ENCODE results near the gene TEKT2. TPM values are rescaled to one million over a fixed set of nuclear protein-coding genes. Genes with fewer than 3 reads are reported as not detected.

TEKT2 gene
- total RNA-seq, result not detected

GRCh38 chr1:36083635-36084496 is at the start of gene TEKT2:
TEKT2 (plus strand) TSS chr1:36084094; CDS start chr1:36084922, 828 bp downstream.
- peaks cover 4% of the 10 kb centered on the region for H3K4me1 Mint-ChIP-seq (ENCODE audit: low read depth)
- peaks cover 38% of the 10 kb centered on the region for H3K27me3 Mint-ChIP-seq (ENCODE audit: low read depth)
- no peak within 1 kb of the TSS for H3K27ac Mint-ChIP-seq
- intact Hi-C loops (cut with micrococcal nuclease), result no loop called here
- CTCF ChIA-PET, result no interaction called here
- no peaks in the 10 kb centered on the region for H3K9me3 Mint-ChIP-seq
- H3K36me3 Mint-ChIP-seq (ENCODE audit: low read depth), result no peaks in the 10 kb centered on the region
- peak; percentile 18 for DNase-seq
- no peak within 1 kb of the TSS for H3K4me3 Mint-ChIP-seq

- CTCF ChIA-PET, result interaction anchor here (1.6 kb wide), 1 partner anchor 11 kb away, joined by 4 read pairs; no protein-coding TSS in a partner anchor
- Mint-ChIP-seq H3K4me1 (ENCODE audit: low read depth) (no peaks in the 10 kb centered on the region), H3K9me3 (no peaks in the 10 kb centered on the region), H3K36me3 (ENCODE audit: low read depth) (peaks cover 12% of the 10 kb centered on the region), H3K27ac (no peak overlapping the region), H3K27me3 (ENCODE audit: low read depth) (no peaks in the 10 kb centered on the region), H3K4me3 (no peak overlapping the region)
- intact Hi-C loops (cut with micrococcal nuclease), result no loop called here
- no peak for DNase-seq
Measured at GRCh38 chr1:36034692-36035091, 49.2 kb upstream of the TEKT2 start.

- DNase-seq, result no peak
- no peak overlapping the region for H3K27ac Mint-ChIP-seq
- H3K4me3 Mint-ChIP-seq, result no peak overlapping the region
- intact Hi-C loops (cut with micrococcal nuclease), result no loop called here
- peaks cover 15% of the 10 kb centered on the region for H3K36me3 Mint-ChIP-seq (ENCODE audit: low read depth)
- CTCF ChIA-PET, result interaction anchor here (1.6 kb wide), 1 partner anchor 11 kb away, joined by 4 read pairs; no protein-coding TSS in a partner anchor
- no peaks in the 10 kb centered on the region for H3K4me1 Mint-ChIP-seq (ENCODE audit: low read depth)
- no peaks in the 10 kb centered on the region for H3K27me3 Mint-ChIP-seq (ENCODE audit: low read depth)
- no peaks in the 10 kb centered on the region for H3K9me3 Mint-ChIP-seq
Measured at GRCh38 chr1:36035154-36035553, 48.7 kb upstream of the TEKT2 start.

GRCh38 chr1:36040238-36040637 is 43.7 kb upstream of the TEKT2 start:
- Mint-ChIP-seq H3K36me3 (ENCODE audit: low read depth) (peaks cover 23% of the 10 kb centered on the region), H3K4me1 (ENCODE audit: low read depth) (no peaks in the 10 kb centered on the region), H3K4me3 (no peak overlapping the region), H3K9me3 (no peaks in the 10 kb centered on the region), H3K27me3 (ENCODE audit: low read depth) (no peaks in the 10 kb centered on the region), H3K27ac (no peak overlapping the region)
- DNase-seq, result no peak
- CTCF ChIA-PET, result no interaction called here
- intact Hi-C loops (cut with micrococcal nuclease), result no loop called here

- H3K27me3 Mint-ChIP-seq (ENCODE audit: low read depth), result no peaks in the 10 kb centered on the region
- peaks cover 1% of the 10 kb centered on the region for H3K9me3 Mint-ChIP-seq
- H3K36me3 Mint-ChIP-seq (ENCODE audit: low read depth), result peaks cover 33% of the 10 kb centered on the region
- intact Hi-C loops (cut with micrococcal nuclease), result no loop called here
- CTCF ChIA-PET, result no interaction called here
- DNase-seq, result no peak
- H3K27ac Mint-ChIP-seq, result no peak overlapping the region
- no peak overlapping the region for H3K4me3 Mint-ChIP-seq
- no peaks in the 10 kb centered on the region for H3K4me1 Mint-ChIP-seq (ENCODE audit: low read depth)
Measured at GRCh38 chr1:36051821-36052220, 32.1 kb upstream of the TEKT2 start.

- no peak overlapping the region for H3K27ac Mint-ChIP-seq
- peaks cover 15% of the 10 kb centered on the region for H3K36me3 Mint-ChIP-seq (ENCODE audit: low read depth)
- H3K4me3 Mint-ChIP-seq, result no peak overlapping the region
- H3K4me1 Mint-ChIP-seq (ENCODE audit: low read depth), result no peaks in the 10 kb centered on the region
- no peaks in the 10 kb centered on the region for H3K27me3 Mint-ChIP-seq (ENCODE audit: low read depth)
- CTCF ChIA-PET, result interaction anchor here (0.6 kb wide), 1 partner anchor 204 kb away, joined by 4 read pairs; no protein-coding TSS in a partner anchor
- no peak for DNase-seq
- intact Hi-C loops (cut with micrococcal nuclease), result no loop called here
- no peaks in the 10 kb centered on the region for H3K9me3 Mint-ChIP-seq
Measured at GRCh38 chr1:36053978-36054377, 29.9 kb upstream of the TEKT2 start.

- no peak for DNase-seq
- Mint-ChIP-seq H3K27me3 (ENCODE audit: low read depth) (no peaks in the 10 kb centered on the region), H3K36me3 (ENCODE audit: low read depth) (peaks cover 9% of the 10 kb centered on the region), H3K4me1 (ENCODE audit: low read depth) (no peaks in the 10 kb centered on the region), H3K9me3 (no peaks in the 10 kb centered on the region), H3K4me3 (no peak overlapping the region), H3K27ac (no peak overlapping the region)
- intact Hi-C loops (cut with micrococcal nuclease), result no loop called here
- CTCF ChIA-PET, result no interaction called here
Measured at GRCh38 chr1:36055706-36056105, 28.2 kb upstream of the TEKT2 start.

- no peaks in the 10 kb centered on the region for H3K4me1 Mint-ChIP-seq (ENCODE audit: low read depth)
- no peaks in the 10 kb centered on the region for H3K36me3 Mint-ChIP-seq (ENCODE audit: low read depth)
- intact Hi-C loops (cut with micrococcal nuclease), result no loop called here
- CTCF ChIA-PET, result no interaction called here
- no peak for DNase-seq
- H3K27ac Mint-ChIP-seq, result no peak overlapping the region
- no peaks in the 10 kb centered on the region for H3K27me3 Mint-ChIP-seq (ENCODE audit: low read depth)
- no peak overlapping the region for H3K4me3 Mint-ChIP-seq
- H3K9me3 Mint-ChIP-seq, result no peaks in the 10 kb centered on the region
Measured at GRCh38 chr1:36062315-36062714, 21.6 kb upstream of the TEKT2 start.

- no peak for DNase-seq
- no peak overlapping the region for H3K27ac Mint-ChIP-seq
- no peaks in the 10 kb centered on the region for H3K4me1 Mint-ChIP-seq (ENCODE audit: low read depth)
- CTCF ChIA-PET, result no interaction called here
- H3K9me3 Mint-ChIP-seq, result no peaks in the 10 kb centered on the region
- H3K27me3 Mint-ChIP-seq (ENCODE audit: low read depth), result no peaks in the 10 kb centered on the region
- H3K36me3 Mint-ChIP-seq (ENCODE audit: low read depth), result no peaks in the 10 kb centered on the region
- intact Hi-C loops (cut with micrococcal nuclease), result no loop called here
- H3K4me3 Mint-ChIP-seq, result no peak overlapping the region
Measured at GRCh38 chr1:36067871-36068270, 16.0 kb upstream of the TEKT2 start.

GRCh38 chr1:36068866-36069265 is 15.0 kb upstream of the TEKT2 start:
- no peak overlapping the region for H3K4me3 Mint-ChIP-seq
- H3K27ac Mint-ChIP-seq, result no peak overlapping the region
- H3K4me1 Mint-ChIP-seq (ENCODE audit: low read depth), result no peaks in the 10 kb centered on the region
- intact Hi-C loops (cut with micrococcal nuclease), result no loop called here
- no peaks in the 10 kb centered on the region for H3K36me3 Mint-ChIP-seq (ENCODE audit: low read depth)
- H3K27me3 Mint-ChIP-seq (ENCODE audit: low read depth), result no peaks in the 10 kb centered on the region
- H3K9me3 Mint-ChIP-seq, result no peaks in the 10 kb centered on the region
- no peak for DNase-seq
- CTCF ChIA-PET, result no interaction called here

- CTCF ChIA-PET, result no interaction called here
- H3K9me3 Mint-ChIP-seq, result no peaks in the 10 kb centered on the region
- H3K27me3 Mint-ChIP-seq (ENCODE audit: low read depth), result no peaks in the 10 kb centered on the region
- no peak overlapping the region for H3K27ac Mint-ChIP-seq
- intact Hi-C loops (cut with micrococcal nuclease), result no loop called here
- H3K4me1 Mint-ChIP-seq (ENCODE audit: low read depth), result peaks cover 3% of the 10 kb centered on the region
- H3K4me3 Mint-ChIP-seq, result no peak overlapping the region
- no peaks in the 10 kb centered on the region for H3K36me3 Mint-ChIP-seq (ENCODE audit: low read depth)
- DNase-seq, result no peak
Measured at GRCh38 chr1:36070349-36070748, 13.5 kb upstream of the TEKT2 start.

- H3K4me1 Mint-ChIP-seq (ENCODE audit: low read depth), result peaks cover 3% of the 10 kb centered on the region
- DNase-seq, result no peak
- no peak overlapping the region for H3K27ac Mint-ChIP-seq
- intact Hi-C loops (cut with micrococcal nuclease), result no loop called here
- H3K36me3 Mint-ChIP-seq (ENCODE audit: low read depth), result no peaks in the 10 kb centered on the region
- no peak overlapping the region for H3K4me3 Mint-ChIP-seq
- CTCF ChIA-PET, result no interaction called here
- H3K27me3 Mint-ChIP-seq (ENCODE audit: low read depth), result peaks cover 5% of the 10 kb centered on the region
- no peaks in the 10 kb centered on the region for H3K9me3 Mint-ChIP-seq
Measured at GRCh38 chr1:36076979-36077573, 6.8 kb upstream of the TEKT2 start.

- Mint-ChIP-seq H3K27ac (no peak overlapping the region), H3K36me3 (ENCODE audit: low read depth) (no peaks in the 10 kb centered on the region), H3K4me3 (no peak overlapping the region), H3K27me3 (ENCODE audit: low read depth) (peaks cover 26% of the 10 kb centered on the region), H3K4me1 (ENCODE audit: low read depth) (peaks cover 3% of the 10 kb centered on the region), H3K9me3 (no peaks in the 10 kb centered on the region)
- intact Hi-C loops (cut with micrococcal nuclease), result no loop called here
- DNase-seq, result no peak
- CTCF ChIA-PET, result no interaction called here
Measured at GRCh38 chr1:36080236-36080635, 3.7 kb upstream of the TEKT2 start.
